Fibroblast of lung (primary cell): Measurements from ENCODE around the gene IPO8. TPM values are rescaled to one million over a fixed set of nuclear protein-coding genes. Genes with fewer than 3 reads are reported as not detected.

Experiments
- DNase-seq, 2 donors: peaks; one replicate each; pipeline versions ENCODE4 v3.0.0 to v3.0.0-alpha.2; 2010; ENCODE audit warnings: low read depth in 2 of 2
- H2AFZ ChIP-seq: 2 replicates; pipeline ENCODE4 v1.5.1; 2012; ENCODE audit warnings: low read length, control low read depth, inconsistent platforms
- H3K27ac ChIP-seq: 2 replicates; pipeline ENCODE4 v1.5.1; 2011; ENCODE audit warnings: low read length, control low read depth; ENCODE audit not compliant: insufficient read depth
- H3K27me3 ChIP-seq: 2 replicates; pipeline ENCODE4 v1.5.1; 2011; ENCODE audit warnings: mild to moderate bottlenecking, low read length; ENCODE audit not compliant: control insufficient read depth, insufficient read depth
- H3K36me3 ChIP-seq: 2 replicates; pipeline ENCODE4 v1.5.1; 2011; ENCODE audit warnings: low read length; ENCODE audit not compliant: control insufficient read depth, insufficient read depth
- H3K4me1 ChIP-seq: 2 replicates; pipeline ENCODE4 v1.5.1; 2011; ENCODE audit warnings: low read length; ENCODE audit not compliant: control insufficient read depth, insufficient read depth; ENCODE audit errors: extremely low read depth
- H3K4me2 ChIP-seq: 2 replicates; pipeline ENCODE4 v1.5.1; 2011; ENCODE audit warnings: low read length, control low read depth; ENCODE audit not compliant: insufficient read depth; ENCODE audit errors: extremely low read depth
- H3K4me3 ChIP-seq, 4 experiments: fragments of 200-600 bp in 1 of 4; sonication (generic) in 1 of 4; replicated peaks in 1 of 4; 2 replicates each; pipeline ENCODE4 v1.5.1; 2011 to 2016; ENCODE audit warnings: low read length in 4 of 4, low read depth in 3 of 4, mild to moderate bottlenecking in 3 of 4, control low read depth in 2 of 4, inconsistent platforms in 1 of 4, mixed read lengths in 1 of 4; ENCODE audit not compliant: insufficient read depth in 1 of 4; ENCODE audit errors: control extremely low read depth in 1 of 4
- H3K79me2 ChIP-seq: 2 replicates; pipeline ENCODE4 v1.5.1; 2012; ENCODE audit warnings: mild to moderate bottlenecking, low read length, inconsistent platforms; ENCODE audit not compliant: control insufficient read depth, insufficient read depth
- H3K9ac ChIP-seq: 2 replicates; pipeline ENCODE4 v1.5.1; 2011; ENCODE audit warnings: mild to moderate bottlenecking, low read length, control low read depth; ENCODE audit not compliant: insufficient read depth
- H3K9me3 ChIP-seq: 2 replicates; pipeline ENCODE4 v1.5.1; 2012; ENCODE audit warnings: low read depth, low read length; ENCODE audit not compliant: control insufficient read depth, insufficient read depth
- H4K20me1 ChIP-seq: 2 replicates; pipeline ENCODE4 v1.5.1; 2011; ENCODE audit warnings: low read length; ENCODE audit not compliant: control insufficient read depth, insufficient read depth; ENCODE audit errors: extremely low read depth
- EZH2 ChIP-seq: IDR thresholded peaks from 2 replicates; pipeline ENCODE4 v1.5.1; 2012; ENCODE audit warnings: low read length, control low read depth, mild to moderate bottlenecking; ENCODE audit errors: missing control alignments
- polyA plus RNA-seq, 2 donors: library from polyadenylated mRNA; depleted of rRNA in 1 of 2; stranded (reverse) in 1 of 2; unstranded in 1 of 2; fragments of >200 nt; gene quantifications; 2 replicates each; pipeline ENCODE4 v1.2.1, GENCODE V29; 2011 to 2012; ENCODE audit warnings: missing spikeins in 1 of 2
- total RNA-seq: library from RNA; depleted of rRNA; stranded (reverse); fragments of >200 nt; gene quantifications from 2 replicates; pipeline ENCODE4 v1.2.1, GENCODE V29; 2014
- TF ChIP-seq, protein P1 (sequence below), 2 donors: IDR thresholded peaks in 1 of 2; conservative IDR thresholded peaks in 1 of 2; 1 replicate in 1 of 2; 2 replicates in 1 of 2; pipeline ENCODE4 v1.5.1; 2011 to 2012; ENCODE audit warnings: low read length in 2 of 2, control low read depth in 1 of 2, inconsistent platforms in 1 of 2, low read depth in 1 of 2, mild to moderate bottlenecking in 1 of 2

IPO8 gene
- total and polyA plus RNA-seq, 2 donors (not counting 1 experiment from before 2014, with no cell fraction given), result 12.4 to 41.5 TPM

DNA sequence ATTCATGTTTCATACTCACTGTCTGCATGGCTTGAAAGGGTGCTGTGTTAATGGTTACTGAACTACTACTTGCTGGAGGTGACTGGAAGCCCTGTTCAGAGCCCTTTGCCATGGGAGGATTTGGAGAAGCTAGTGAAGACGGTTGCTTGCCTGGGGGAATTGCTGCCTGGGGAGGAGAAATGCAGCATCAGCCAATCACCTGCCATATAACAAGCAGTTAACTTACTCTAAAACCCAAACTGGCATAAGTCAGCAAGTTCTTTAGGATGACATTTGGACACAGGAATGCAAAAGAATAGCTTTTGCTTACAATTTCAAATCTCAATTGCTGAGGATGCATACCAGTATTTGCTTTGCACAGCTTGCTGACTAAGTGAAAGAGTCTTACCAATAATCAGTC lies 23.4 kb upstream of the IPO8 start:
- no peak overlapping the region for H3K4me3 ChIP-seq
- H3K27ac ChIP-seq, result peak overlapping the region; percentile 13
- H3K4me2 ChIP-seq, result peak overlapping the region; percentile 59
- H3K9me3 ChIP-seq, result no peaks in the 10 kb centered on the region
- DNase-seq, result peak; percentile 59 to 86
- peaks cover 3% of the 10 kb centered on the region for H3K4me1 ChIP-seq
- no peaks in the 10 kb centered on the region for H3K27me3 ChIP-seq
- TF ChIP-seq EZH2, result no peak
- TF ChIP-seq, protein P1, sequence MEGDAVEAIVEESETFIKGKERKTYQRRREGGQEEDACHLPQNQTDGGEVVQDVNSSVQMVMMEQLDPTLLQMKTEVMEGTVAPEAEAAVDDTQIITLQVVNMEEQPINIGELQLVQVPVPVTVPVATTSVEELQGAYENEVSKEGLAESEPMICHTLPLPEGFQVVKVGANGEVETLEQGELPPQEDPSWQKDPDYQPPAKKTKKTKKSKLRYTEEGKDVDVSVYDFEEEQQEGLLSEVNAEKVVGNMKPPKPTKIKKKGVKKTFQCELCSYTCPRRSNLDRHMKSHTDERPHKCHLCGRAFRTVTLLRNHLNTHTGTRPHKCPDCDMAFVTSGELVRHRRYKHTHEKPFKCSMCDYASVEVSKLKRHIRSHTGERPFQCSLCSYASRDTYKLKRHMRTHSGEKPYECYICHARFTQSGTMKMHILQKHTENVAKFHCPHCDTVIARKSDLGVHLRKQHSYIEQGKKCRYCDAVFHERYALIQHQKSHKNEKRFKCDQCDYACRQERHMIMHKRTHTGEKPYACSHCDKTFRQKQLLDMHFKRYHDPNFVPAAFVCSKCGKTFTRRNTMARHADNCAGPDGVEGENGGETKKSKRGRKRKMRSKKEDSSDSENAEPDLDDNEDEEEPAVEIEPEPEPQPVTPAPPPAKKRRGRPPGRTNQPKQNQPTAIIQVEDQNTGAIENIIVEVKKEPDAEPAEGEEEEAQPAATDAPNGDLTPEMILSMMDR (conservative IDR thresholded peaks at IDR 0.05 in 1 of 2, IDR thresholded peaks at IDR 0.05 in 1 of 2; ENCODE audit: low read depth in 1 of 2, low read length in 2 of 2), result no peak
- H3K36me3 ChIP-seq, result no peaks in the 10 kb centered on the region
- H3K79me2 ChIP-seq, result no peaks in the 10 kb centered on the region
- no peak overlapping the region for H2AFZ ChIP-seq
- no peaks in the 10 kb centered on the region for H4K20me1 ChIP-seq
- no peak overlapping the region for H3K9ac ChIP-seq

GRCh38 chr12:30707613-30708342 lies 12.1 kb upstream of the IPO8 start:
- TF ChIP-seq, protein P1 (conservative IDR thresholded peaks at IDR 0.05 in 1 of 2, IDR thresholded peaks at IDR 0.05 in 1 of 2; ENCODE audit: low read depth in 1 of 2, low read length in 2 of 2), result no peak
- TF ChIP-seq EZH2, result no peak
- Histone ChIP-seq H3K79me2 (no peaks in the 10 kb centered on the region), H3K27me3 (no peaks in the 10 kb centered on the region)

GRCh38 chr12:30706476-30706875 lies 10.8 kb upstream of the IPO8 start:
- Histone ChIP-seq H3K27me3 (no peaks in the 10 kb centered on the region), H3K27ac (no peak overlapping the region), H3K4me2 (no peak overlapping the region), H3K9ac (no peak overlapping the region), H3K79me2 (no peaks in the 10 kb centered on the region), H2AFZ (no peak overlapping the region), H3K36me3 (no peaks in the 10 kb centered on the region), H4K20me1 (no peaks in the 10 kb centered on the region), H3K9me3 (no peaks in the 10 kb centered on the region), H3K4me3 (no peak overlapping the region), H3K4me1 (no peaks in the 10 kb centered on the region)
- TF ChIP-seq EZH2, result no peak
- TF ChIP-seq, protein P1 (conservative IDR thresholded peaks at IDR 0.05 in 1 of 2, IDR thresholded peaks at IDR 0.05 in 1 of 2; ENCODE audit: low read depth in 1 of 2, low read length in 2 of 2), result no peak
- no peak for DNase-seq

More at GRCh38 chr12:30707613-30708342, 12.1 kb upstream of the IPO8 start:
- H4K20me1 ChIP-seq, result no peaks in the 10 kb centered on the region
- no peaks in the 10 kb centered on the region for H3K9me3 ChIP-seq
- H2AFZ ChIP-seq, result no peak overlapping the region
- H3K27ac ChIP-seq, result no peak overlapping the region
- no peak overlapping the region for H3K4me3 ChIP-seq
- H3K4me2 ChIP-seq, result no peak overlapping the region
- no peak overlapping the region for H3K9ac ChIP-seq
- no peaks in the 10 kb centered on the region for H3K4me1 ChIP-seq
- DNase-seq, result no peak
- no peaks in the 10 kb centered on the region for H3K36me3 ChIP-seq
